Liver (tissue), 9 donors: ENCODE measurements around the gene CCNL1. TPM values are rescaled to one million over a fixed set of nuclear protein-coding genes. Genes with fewer than 3 reads are reported as not detected.
"Not testable (repeated sequence)": the region's sequence is repeated elsewhere in the genome, so short reads cannot be mapped to it uniquely, and the experiment has no call there.

Experiments
- DNase-seq: peaks from one replicate; pipeline ENCODE4 v3.0.0-alpha.2; 2017; ENCODE audit warnings: low spot score
- H3K27ac ChIP-seq, 2 donors: one replicate each; pipeline ENCODE4 v1.7.0; 2013; ENCODE audit warnings: inconsistent platforms in 2 of 2, low read length in 2 of 2, control low read depth in 1 of 2, low read depth in 1 of 2, mild to moderate bottlenecking in 1 of 2
- H3K27me3 ChIP-seq, 4 donors: one replicate each; pipeline versions ENCODE4 v1.6.1 to v1.7.0; 2013; ENCODE audit warnings: low read length in 3 of 4, inconsistent platforms in 1 of 4, mild to moderate bottlenecking in 1 of 4, moderate library complexity in 1 of 4; ENCODE audit not compliant: control insufficient read depth in 4 of 4, insufficient read depth in 4 of 4
- H3K36me3 ChIP-seq, 4 donors: one replicate each; pipeline versions ENCODE4 v1.6.1 to v1.7.0; 2013; ENCODE audit warnings: low read length in 3 of 4, mild to moderate bottlenecking in 3 of 4, low read depth in 1 of 4, moderate library complexity in 1 of 4; ENCODE audit not compliant: control insufficient read depth in 4 of 4, insufficient read depth in 3 of 4
- H3K4me1 ChIP-seq, 4 donors: one replicate each; pipeline versions ENCODE4 v1.6.1 to v1.7.0; 2013; ENCODE audit warnings: low read length in 3 of 4, mild to moderate bottlenecking in 3 of 4, moderate library complexity in 1 of 4; ENCODE audit not compliant: control insufficient read depth in 4 of 4, insufficient read depth in 4 of 4
- H3K4me3 ChIP-seq, 3 donors: one replicate each; pipeline versions ENCODE4 v1.6.1 to v1.7.0; 2013; ENCODE audit warnings: low read length in 3 of 3, control low read depth in 1 of 3, low read depth in 1 of 3, mild to moderate bottlenecking in 1 of 3
- H3K9ac ChIP-seq, 2 donors: one replicate each; pipeline ENCODE4 v1.7.0; 2013; ENCODE audit warnings: low read length in 2 of 2, mild to moderate bottlenecking in 2 of 2, moderate library complexity in 2 of 2, control low read depth in 1 of 2, low read depth in 1 of 2
- H3K9me3 ChIP-seq, 4 donors: one replicate each; pipeline versions ENCODE4 v1.6.1 to v1.7.0; 2013; ENCODE audit warnings: low read length in 3 of 4; ENCODE audit not compliant: control insufficient read depth in 4 of 4
- ATF3 ChIP-seq: IDR thresholded peaks from 2 replicates; pipeline ENCODE4 v1.6.1; 2016; ENCODE audit warnings: antibody characterized with exemption
- CTCF ChIP-seq: fragments of 150-350 bp; IDR thresholded peaks from 2 replicates; pipeline ENCODE4 v1.5.1; 2017; ENCODE audit warnings: improper control_type of control experiment, low read depth, low read length; ENCODE audit not compliant: missing input control
- EGR1 ChIP-seq, 2 donors: IDR thresholded peaks; 2 replicates each; pipeline ENCODE4 v1.6.1; 2016 to 2018; ENCODE audit warnings: antibody characterized with exemption in 2 of 2, low read depth in 2 of 2
- FOXA1 ChIP-seq: IDR thresholded peaks from 2 replicates; pipeline ENCODE4 v1.6.1; 2016; ENCODE audit warnings: antibody characterized with exemption
- GABPA ChIP-seq, 2 donors: IDR thresholded peaks in 1 of 2; conservative IDR thresholded peaks in 1 of 2; 2 replicates each; pipeline ENCODE4 v1.6.1; 2016; ENCODE audit warnings: antibody characterized with exemption in 2 of 2, mild to moderate bottlenecking in 1 of 2, moderate library complexity in 1 of 2
- HNF4A ChIP-seq, 2 donors: conservative IDR thresholded peaks; 2 replicates each; pipeline ENCODE4 v1.6.1; 2016; ENCODE audit warnings: antibody characterized with exemption in 2 of 2, mild to moderate bottlenecking in 2 of 2
- HNF4G ChIP-seq: IDR thresholded peaks from 2 replicates; pipeline ENCODE4 v1.6.1; 2016; ENCODE audit warnings: antibody characterized with exemption
- RAD21 ChIP-seq, 2 donors: IDR thresholded peaks; 2 replicates each; pipeline ENCODE4 v1.6.1; 2016; ENCODE audit warnings: antibody characterized with exemption in 2 of 2, mild to moderate bottlenecking in 2 of 2
- REST ChIP-seq: IDR thresholded peaks from 2 replicates; pipeline ENCODE4 v1.6.1; 2016; ENCODE audit warnings: antibody characterized with exemption, mild to moderate bottlenecking
- RXRA ChIP-seq, 2 donors: IDR thresholded peaks; 2 replicates each; pipeline ENCODE4 v1.6.1; 2017 to 2018; ENCODE audit warnings: antibody characterized with exemption in 2 of 2, mild to moderate bottlenecking in 1 of 2
- SP1 ChIP-seq: IDR thresholded peaks from 2 replicates; pipeline ENCODE4 v1.6.1; 2018; ENCODE audit warnings: antibody characterized with exemption, mild to moderate bottlenecking
- TAF1 ChIP-seq: conservative IDR thresholded peaks from 2 replicates; pipeline ENCODE4 v1.6.1; 2016; ENCODE audit warnings: antibody characterized with exemption, mild to moderate bottlenecking
- YY1 ChIP-seq: IDR thresholded peaks from 2 replicates; pipeline ENCODE4 v1.6.1; 2016; ENCODE audit warnings: antibody characterized with exemption, mild to moderate bottlenecking
- WGBS: extraction: QIAGEN DNeasy Blood & Tissue Kit; methylation state at CpG from one replicate; pipeline ENCODE4 v1.1.7; 2013; 5-methylcytosine and 5-hydroxymethylcytosine counted together
- polyA plus RNA-seq, 2 donors: library from polyadenylated mRNA; stranded (reverse) in 1 of 2; unstranded in 1 of 2; fragments of 200-250 nt in 1 of 2; fragments of >200 nt in 1 of 2; fragmentation: Nextera tagmentation in 1 of 2; extraction: Ambion mirVana in 1 of 2; gene quantifications; one replicate each; pipeline versions ENCODE4 v1.2.1 to v1.2.3, GENCODE V29; 2013 to 2015
- total RNA-seq, 2 donors: library from RNA; depleted of rRNA; stranded (reverse); fragments of >200 nt; gene quantifications; one replicate each; pipeline ENCODE4 v1.2.3, GENCODE V29; 2014
- donor health status: healthy.
- donor health status: healthy.
- donor health status: healthy.
- donor health status: healthy.
- donor health status: healthy.

CCNL1 gene
- total and polyA plus RNA-seq, 4 donors: 22.7 to 163 (median 95.0) TPM

GRCh38 chr3:157195965-157196364, 36.0 kb upstream of the CCNL1 start (continued):
- no peak for TF ChIP-seq CTCF

GRCh38 chr3:157191149-157191548, 31.2 kb upstream of the CCNL1 start:
- H3K9ac ChIP-seq, DNase-seq, H3K27ac ChIP-seq, H3K36me3 ChIP-seq, H3K4me1 ChIP-seq, H3K4me3 ChIP-seq, H3K27me3 ChIP-seq: not testable (repeated sequence)
- 97% methylated on average over 5 of the region's 5 CpGs for WGBS
- peaks cover 2 to 30% (median 6%) of the 10 kb centered on the region in 4 donors for H3K9me3 ChIP-seq

GRCh38 chr3:157190380-157190872, 30.5 kb upstream of the CCNL1 start:
- peaks cover 0 to 12% (median 0%) of the 10 kb centered on the region in 4 donors for H3K36me3 ChIP-seq
- H3K4me1 ChIP-seq: no peaks in the 10 kb centered on the region
- H3K4me3 ChIP-seq: no peak overlapping the region
- no peak for TF ChIP-seq SP1
- TF ChIP-seq GABPA (IDR thresholded peaks at IDR 0.05 in 1 of 2, conservative IDR thresholded peaks at IDR 0.05 in 1 of 2): no peak
- TF ChIP-seq RXRA (IDR thresholded peaks at IDR 0.05): no peak
- no peak for TF ChIP-seq HNF4A (conservative IDR thresholded peaks at IDR 0.05)
- TF ChIP-seq TAF1: no peak
- TF ChIP-seq REST: no peak
- no peak for TF ChIP-seq ATF3
- TF ChIP-seq EGR1 (IDR thresholded peaks at IDR 0.05; ENCODE audit: low read depth in 2 of 2): no peak
- no peak for TF ChIP-seq RAD21 (IDR thresholded peaks at IDR 0.05)
- TF ChIP-seq HNF4G: no peak
- no peak for TF ChIP-seq YY1
- TF ChIP-seq FOXA1: no peak
- H3K9me3 ChIP-seq: peaks cover 2 to 27% (median 6%) of the 10 kb centered on the region in 4 donors
- 66% methylated on average over 2 of the region's 2 CpGs for WGBS
- DNase-seq: no peak
- H3K9ac ChIP-seq: no peak overlapping the region
- H3K27ac ChIP-seq: no peak overlapping the region
- no peaks in the 10 kb centered on the region for H3K27me3 ChIP-seq
